ENCODE measurements around the gene ENDOU. TPM values are rescaled to one million over a fixed set of nuclear protein-coding genes. Genes with fewer than 3 reads are reported as not detected.

Gene ENDOU
- total and polyA plus RNA-seq, 12 donors = 0.11 to 0.56 (median 0.29) TPM; not detected in 1

DNA sequence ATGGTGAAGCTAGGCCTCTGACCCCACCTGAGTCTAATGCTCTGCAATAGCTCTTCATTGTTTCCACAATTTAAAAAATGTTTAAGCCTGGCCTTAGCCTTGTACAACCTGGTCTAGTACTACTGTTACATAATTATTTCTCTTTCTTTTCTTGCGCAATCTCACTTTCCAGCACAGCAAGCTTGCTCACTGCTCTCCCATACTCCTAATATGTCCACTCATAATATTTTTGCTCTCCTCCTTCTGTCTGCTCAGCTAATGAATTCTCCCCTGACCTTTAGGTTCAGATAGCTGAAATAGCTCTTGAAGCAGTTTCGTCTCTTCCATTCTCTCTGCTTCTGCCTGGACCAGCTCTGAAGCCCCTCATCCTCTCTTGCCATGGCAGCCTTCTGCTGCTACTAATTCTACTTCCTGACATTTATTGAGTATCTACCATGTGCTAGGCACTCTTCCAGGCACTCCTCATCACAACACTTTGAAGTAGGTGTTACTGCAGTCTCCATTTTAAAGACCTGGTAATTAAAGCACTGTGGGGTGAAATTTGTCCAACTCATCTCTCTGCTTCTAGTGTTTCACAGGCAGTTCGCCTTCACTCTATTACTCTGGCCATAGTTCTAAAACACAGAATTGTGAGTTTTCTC is 44.9 kb upstream of the ENDOU start:
- intact Hi-C loops (cut with DNase I) = loop anchor here in 1 of 10 donors (10.0 kb wide), 1 partner anchor 65 kb away; no protein-coding TSS in a partner anchor
- TF ChIP-seq CTCF (IDR thresholded peaks at IDR 0.05) = no peak
- WGBS, 2 donors = 87 to 91% methylated on average over 3 of the region's 3 CpGs
- Histone ChIP-seq H3K27me3 (no peaks in the 10 kb centered on the region), H3K4me1 (peaks cover 9 to 61% (median 36%) of the 10 kb centered on the region in 9 donors), H3K36me3 (no peaks in the 10 kb centered on the region), H3K27ac (no peak overlapping the region), H3K9me3 (no peaks in the 10 kb centered on the region), H3K4me3 (no peak overlapping the region)
- ATAC-seq = no peak
- no peak for DNase-seq

DNA sequence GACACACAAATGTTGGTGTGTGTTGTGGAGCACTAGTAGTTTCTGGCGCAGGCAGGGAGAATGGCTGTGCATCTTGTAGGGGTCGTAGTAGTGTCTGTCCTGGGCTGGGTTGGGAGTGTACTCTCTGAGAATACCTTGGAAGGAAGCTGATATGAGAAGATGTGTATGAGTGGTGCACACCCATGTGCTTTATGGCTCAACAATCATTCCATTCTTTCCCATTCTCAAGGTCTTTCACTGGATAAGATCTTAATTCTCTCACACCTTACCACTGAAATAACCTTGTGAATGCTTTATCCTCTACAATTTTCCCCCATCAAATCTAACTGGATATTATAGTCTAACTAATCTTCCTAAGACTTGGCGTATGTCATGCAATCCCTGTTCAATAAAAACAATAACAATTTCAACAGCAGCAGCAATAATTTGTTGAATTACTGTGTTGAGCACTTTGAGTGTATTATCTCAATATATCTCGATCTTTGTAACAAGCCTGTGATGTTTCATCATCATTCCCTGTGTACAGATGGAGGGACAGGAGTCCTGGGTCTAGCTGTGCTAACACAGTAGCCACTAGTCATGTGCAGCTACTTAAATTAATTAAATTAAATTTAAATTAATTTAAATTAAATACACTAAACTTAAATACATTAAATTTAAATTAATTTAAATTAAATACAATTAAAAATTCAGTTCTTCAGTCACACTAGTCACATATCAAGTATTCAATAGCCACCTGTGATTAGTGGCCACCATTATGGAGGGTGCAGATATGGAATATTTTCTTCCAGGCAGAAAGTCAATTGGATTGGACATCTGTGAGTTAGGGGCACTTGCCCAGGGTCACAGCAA is 44.2 kb upstream of the ENDOU start:
- no peak for TF ChIP-seq CTCF (IDR thresholded peaks at IDR 0.05)
- DNase-seq (no peak), ATAC-seq (no peak)
- intact Hi-C loops (cut with DNase I) = loop anchor here in 4 of 10 donors (2.0 to 10.0 kb wide), 3 partner anchors 52 to 65 kb away; no protein-coding TSS in a partner anchor
- Histone ChIP-seq H3K4me1 (peaks cover 4 to 56% (median 31%) of the 10 kb centered on the region in 9 donors), H3K27ac (peak overlapping the region in 1 of 10 donors; percentile 21), H3K27me3 (no peaks in the 10 kb centered on the region), H3K4me3 (no peak overlapping the region), H3K9me3 (no peaks in the 10 kb centered on the region), H3K36me3 (no peaks in the 10 kb centered on the region)
- WGBS, 2 donors = 90% methylated on average over 4 of the region's 4 CpGs

GRCh38 chr12:47768323-47768811 is 43.1 kb upstream of the ENDOU start:
- TF ChIP-seq CTCF (IDR thresholded peaks at IDR 0.05) = no peak
- 41 to 47% methylated on average over 2 of the region's 2 CpGs for WGBS, 2 donors
- H3K27me3 ChIP-seq = no peaks in the 10 kb centered on the region
- no peak overlapping the region for H3K4me3 ChIP-seq
- H3K9me3 ChIP-seq = no peaks in the 10 kb centered on the region
- intact Hi-C loops (cut with DNase I) = loop anchor here in 3 of 10 donors (2.0 to 5.0 kb wide), 2 partner anchors 51 to 52 kb away; no protein-coding TSS in a partner anchor
- H3K36me3 ChIP-seq = no peaks in the 10 kb centered on the region
- peak overlapping the region in 1 of 10 donors; percentile 21 for H3K27ac ChIP-seq
- DNase-seq (no peak), ATAC-seq (no peak)
- H3K4me1 ChIP-seq = peaks cover 0 to 55% (median 29%) of the 10 kb centered on the region in 9 donors

DNA sequence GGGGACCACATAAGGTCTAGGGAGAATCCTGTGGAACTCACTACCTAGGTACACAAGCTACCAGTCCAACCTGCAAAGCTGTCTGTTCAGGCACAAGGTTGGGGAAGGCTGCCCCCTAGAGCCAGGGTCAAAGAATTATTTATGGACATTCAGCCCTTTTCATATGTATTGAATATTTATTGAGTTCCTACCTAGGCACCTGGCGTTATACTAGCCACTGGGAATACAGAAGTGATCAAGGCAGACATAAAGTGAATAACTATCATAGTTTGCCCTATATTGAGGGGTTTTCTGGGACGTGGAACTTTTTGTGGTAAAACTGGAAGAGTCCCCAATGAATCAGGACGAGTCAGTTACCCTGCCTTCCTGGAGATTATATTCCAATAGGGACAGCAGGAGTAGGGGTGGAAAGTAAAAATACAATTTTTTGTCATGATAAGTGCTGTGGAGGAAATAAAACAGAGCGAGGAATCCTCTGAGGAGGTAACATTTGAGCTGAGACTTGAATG is 42.0 kb upstream of the ENDOU start:
- intact Hi-C loops (cut with DNase I) = loop anchor here in 6 of 10 donors (2.0 to 5.0 kb wide), 2 partner anchors 50 to 52 kb away; no protein-coding TSS in a partner anchor
- WGBS, 2 donors = 59 to 72% methylated on average over 4 of the region's 4 CpGs
- H3K36me3 ChIP-seq = no peaks in the 10 kb centered on the region
- H3K9me3 ChIP-seq = no peaks in the 10 kb centered on the region
- peaks cover 0 to 59% (median 30%) of the 10 kb centered on the region in 9 donors for H3K4me1 ChIP-seq
- DNase-seq (peak; percentile 57 to 72), ATAC-seq (peak in 7 of 8 donors; percentile 23 to 60 (median 39))
- H3K4me3 ChIP-seq = no peak overlapping the region
- no peak overlapping the region for H3K27ac ChIP-seq
- no peaks in the 10 kb centered on the region for H3K27me3 ChIP-seq
- peak; percentile 37 to 78 (median 70) for TF ChIP-seq CTCF (IDR thresholded peaks at IDR 0.05)

All from heart right ventricle (tissue), 16 donors.